HEK293 (cell line): ENCODE results near the gene STOX1.

Source experiments
- ATF2 ChIP-seq: fragments of 450-650 bp; formaldehyde crosslinking; IDR thresholded peaks from 2 replicates; pipeline ENCODE4 v1.5.1; 2016; ENCODE audit warnings: missing biosample characterization, missing genetic modification characterization, low read depth
- CTCF ChIP-seq: fragments of 450-650 bp; formaldehyde crosslinking; IDR thresholded peaks from 2 replicates; pipeline ENCODE4 v1.5.1; 2016; ENCODE audit warnings: missing biosample characterization, missing genetic modification characterization
- GLI4 ChIP-seq: fragments of 450-650 bp; formaldehyde crosslinking; IDR thresholded peaks from 2 replicates; pipeline ENCODE4 v1.5.1; 2016; ENCODE audit warnings: missing biosample characterization, missing genetic modification characterization
- PATZ1 ChIP-seq: fragments of 450-650 bp; formaldehyde crosslinking; IDR thresholded peaks from 2 replicates; pipeline ENCODE4 v1.5.1; 2016; ENCODE audit warnings: missing biosample characterization, missing genetic modification characterization
- PRDM1 ChIP-seq: fragments of 450-650 bp; formaldehyde crosslinking; IDR thresholded peaks from 2 replicates; pipeline ENCODE4; 2016; ENCODE audit warnings: missing biosample characterization, missing genetic modification characterization
- PRDM10 ChIP-seq: fragments of 450-650 bp; formaldehyde crosslinking; IDR thresholded peaks from 2 replicates; pipeline ENCODE4 v1.5.1; 2016; ENCODE audit warnings: missing biosample characterization, missing genetic modification characterization
- TCF7L2 ChIP-seq: IDR thresholded peaks from 2 replicates; pipeline ENCODE4 v1.6.1; 2011; ENCODE audit warnings: low read depth, mild to moderate bottlenecking, inconsistent platforms, low read length, moderate library complexity, borderline replicate concordance
- ZNF26 ChIP-seq: fragments of 450-650 bp; formaldehyde crosslinking; IDR thresholded peaks from 2 replicates; pipeline ENCODE4 v1.5.1; 2016; ENCODE audit warnings: missing biosample characterization, missing genetic modification characterization
- ZNF513 ChIP-seq: fragments of 450-650 bp; IDR thresholded peaks from 2 replicates; pipeline ENCODE4 v1.5.1; 2018; ENCODE audit warnings: missing biosample characterization, missing genetic modification characterization

GRCh38 chr10:68787813-68788212 is 39.5 kb upstream of the STOX1 start:
- no peak for TF ChIP-seq CTCF
- TF ChIP-seq PRDM1 (tag by site-specific recombination) = no peak
- TF ChIP-seq ZNF26 (tag by site-specific recombination) = no peak
- TF ChIP-seq GLI4 (tag by site-specific recombination) = no peak
- no peak for TF ChIP-seq PATZ1 (tag by site-specific recombination)
- TF ChIP-seq ATF2 (tag by site-specific recombination) = no peak
- TF ChIP-seq TCF7L2 = no peak
- no peak for TF ChIP-seq ZNF513 (tag by site-specific recombination)
- TF ChIP-seq PRDM10 (tag by site-specific recombination) = no peak
